Measurements from ENCODE around the gene DGAT2. TPM values are rescaled to one million over a fixed set of nuclear protein-coding genes. Genes with fewer than 3 reads are reported as not detected.
"Not testable (repeated sequence)": the region's sequence is repeated elsewhere in the genome, so short reads cannot be mapped to it uniquely, and the experiment has no call there.

Gene DGAT2
- total RNA-seq, 4 donors from 2014 or later: 2.4 to 7.7 (median 4.5) TPM

GRCh38 chr11:75743711-75744563 lies 24.6 kb upstream of the DGAT2 start:
- no peaks in the 10 kb centered on the region for H3K9me3 ChIP-seq
- TF ChIP-seq POLR2A (IDR thresholded peaks at IDR 0.05): no peak
- TF ChIP-seq CTCF (IDR thresholded peaks at IDR 0.05): no peak
- DNase-seq: peak in 2 of 3 donors; percentile 62 to 65
- no peaks in the 10 kb centered on the region for H3K27me3 ChIP-seq
- no peak overlapping the region for H3K27ac ChIP-seq
- no peaks in the 10 kb centered on the region for H3K36me3 ChIP-seq
- H3K4me1 ChIP-seq: peaks cover 0 to 15% (median 0%) of the 10 kb centered on the region in 4 donors
- no peak overlapping the region for H3K4me3 ChIP-seq

- Histone ChIP-seq H3K27ac (no peak overlapping the region), H3K9me3 (no peaks in the 10 kb centered on the region), H3K4me3 (no peak overlapping the region), H3K4me1 (peaks cover 0 to 15% (median 0%) of the 10 kb centered on the region in 4 donors), H3K36me3 (no peaks in the 10 kb centered on the region), H3K27me3 (no peaks in the 10 kb centered on the region)
- DNase-seq: no peak
- no peak for TF ChIP-seq POLR2A (IDR thresholded peaks at IDR 0.05)
- no peak for TF ChIP-seq CTCF (IDR thresholded peaks at IDR 0.05)
Measured at GRCh38 chr11:75745807-75746206, 22.8 kb upstream of the DGAT2 start.

- DNase-seq, H3K9me3 ChIP-seq, H3K4me1 ChIP-seq, H3K27me3 ChIP-seq, H3K36me3 ChIP-seq, H3K27ac ChIP-seq: not testable (repeated sequence)
- H3K4me3 ChIP-seq: peak overlapping the region in 2 of 4 donors; percentile 19 to 36
Measured at GRCh38 chr11:75748729-75749273, 19.8 kb upstream of the DGAT2 start.

GRCh38 chr11:75754933-75755332 lies 13.6 kb upstream of the DGAT2 start:
- not testable (repeated sequence) for H3K4me1 ChIP-seq, H3K9me3 ChIP-seq, DNase-seq

GRCh38 chr11:75757651-75758050 lies 10.9 kb upstream of the DGAT2 start:
- Histone ChIP-seq H3K4me1 (no peaks in the 10 kb centered on the region), H3K27me3 (no peaks in the 10 kb centered on the region), H3K27ac (no peak overlapping the region), H3K36me3 (no peaks in the 10 kb centered on the region), H3K9me3 (no peaks in the 10 kb centered on the region), H3K4me3 (no peak overlapping the region)
- TF ChIP-seq POLR2A (IDR thresholded peaks at IDR 0.05): no peak
- TF ChIP-seq CTCF (IDR thresholded peaks at IDR 0.05): no peak
- no peak for DNase-seq

More at GRCh38 chr11:75754933-75755332, 13.6 kb upstream of the DGAT2 start:
- not testable (repeated sequence) for H3K27ac ChIP-seq, H3K4me3 ChIP-seq, H3K27me3 ChIP-seq, H3K36me3 ChIP-seq

- DNase-seq: peak in 1 of 3 donors; percentile 26
- H3K27ac ChIP-seq: no peak overlapping the region
- H3K36me3 ChIP-seq: no peaks in the 10 kb centered on the region
- no peaks in the 10 kb centered on the region for H3K4me1 ChIP-seq
- H3K9me3 ChIP-seq: no peaks in the 10 kb centered on the region
- no peaks in the 10 kb centered on the region for H3K27me3 ChIP-seq
- H3K4me3 ChIP-seq: no peak overlapping the region
- no peak for TF ChIP-seq POLR2A (IDR thresholded peaks at IDR 0.05)
- TF ChIP-seq CTCF (IDR thresholded peaks at IDR 0.05): no peak
Measured at GRCh38 chr11:75759832-75760231, 8.7 kb upstream of the DGAT2 start.

Data from Peyer's patch (tissue), 4 donors.